DMS53 treated with DMSO at 0.1 percent for 48 hours (cell line): Measurements from ENCODE around the gene GALNT1.
A peak's percentile ranks its signal among the peaks of the same experiment; 100 is the strongest.

ENCODE experiments used
- DNase-seq: peaks from one replicate; lab custom pipeline; 2025; ENCODE audit not compliant: unreplicated experiment; lab: John Stamatoyannopoulos, UW

GALNT1 gene

DNA sequence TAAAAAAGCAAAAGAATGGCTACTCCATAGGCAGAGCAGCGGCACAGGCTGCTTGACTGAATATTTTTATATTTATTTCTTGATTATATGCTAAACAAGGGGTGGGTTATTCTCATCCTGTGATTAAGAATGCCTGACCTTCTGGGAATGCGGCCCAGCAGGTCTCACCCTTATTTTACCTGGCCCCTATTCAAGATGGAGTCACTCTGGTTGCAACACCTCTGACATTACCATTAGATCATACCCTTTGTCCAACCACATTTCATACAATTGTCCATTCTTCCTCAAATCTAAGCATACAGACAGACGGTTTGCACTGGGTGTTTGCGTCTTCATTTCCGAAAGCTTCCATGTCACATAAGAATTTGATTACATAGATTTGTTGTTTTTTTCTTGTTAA lies 168.2 kb downstream of the GALNT1 start:
- DNase-seq = no peak

DNA sequence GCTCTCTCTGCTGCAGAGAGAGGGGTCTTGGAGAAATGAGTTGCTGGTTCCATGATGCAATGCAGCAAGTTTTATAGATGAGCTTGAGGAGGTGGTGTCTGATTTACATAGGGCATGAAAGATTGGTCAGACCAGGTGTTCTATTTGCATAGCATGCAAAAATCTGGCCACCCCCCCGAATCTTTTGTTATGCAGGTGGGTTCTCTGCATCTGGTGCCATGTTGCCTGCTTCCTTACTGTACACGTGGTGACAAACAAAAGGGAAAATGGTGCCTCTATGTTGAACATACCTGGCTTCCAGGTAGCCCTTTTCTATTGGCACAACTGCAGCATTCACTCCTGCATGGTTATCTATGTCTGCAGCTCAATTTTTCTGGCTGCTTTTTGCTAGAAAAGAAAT lies 169.4 kb downstream of the GALNT1 start:
- DNase-seq = no peak

DNA sequence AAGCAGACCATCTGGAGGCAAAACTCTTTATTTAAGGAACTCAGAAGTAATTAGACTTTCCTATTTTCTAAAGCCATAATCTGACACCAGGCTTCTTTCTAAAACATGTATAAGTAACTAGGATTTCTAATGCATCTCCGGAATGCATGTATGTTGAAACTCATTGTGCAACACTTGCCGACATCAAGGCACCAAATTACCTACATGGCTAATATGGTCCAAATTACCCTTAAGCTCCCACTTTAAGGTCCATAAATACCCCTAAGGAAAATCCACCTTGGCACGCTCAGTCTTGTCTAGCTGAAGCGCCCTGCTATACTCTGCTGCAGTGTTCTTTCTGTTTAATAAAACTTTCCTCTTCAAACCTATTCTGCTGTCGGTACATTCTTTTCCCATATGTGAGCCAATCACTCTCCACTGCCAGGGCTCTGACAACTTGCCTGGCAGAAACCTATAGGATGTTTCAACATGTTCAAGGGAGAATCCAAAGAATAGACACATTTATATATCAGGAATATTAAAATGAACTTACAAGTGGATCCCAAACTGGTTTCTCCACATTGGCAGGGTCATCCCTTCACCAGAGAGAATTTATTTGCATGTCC lies 171.9 kb downstream of the GALNT1 start:
- no peak for DNase-seq

DNA sequence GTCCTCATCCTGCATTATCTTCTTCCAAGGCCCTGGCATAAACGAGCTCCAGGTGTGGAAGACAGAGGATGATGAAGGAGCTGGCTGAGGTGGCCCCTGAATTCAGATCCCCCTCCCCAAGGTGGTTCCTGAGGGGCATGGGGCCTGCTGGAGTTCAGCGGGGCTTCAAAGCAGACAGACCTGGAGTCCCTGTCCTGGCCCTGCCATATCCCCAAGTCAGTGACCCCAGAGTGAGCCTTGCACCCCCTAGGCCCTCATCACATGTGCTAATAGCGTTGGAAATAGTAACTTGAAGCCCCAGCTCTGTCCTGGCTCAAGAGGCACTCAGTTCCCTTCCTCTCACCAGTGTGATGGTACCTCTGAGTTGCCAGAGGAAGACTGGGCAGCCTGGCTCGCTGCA lies 172.9 kb downstream of the GALNT1 start:
- no peak for DNase-seq

DNA sequence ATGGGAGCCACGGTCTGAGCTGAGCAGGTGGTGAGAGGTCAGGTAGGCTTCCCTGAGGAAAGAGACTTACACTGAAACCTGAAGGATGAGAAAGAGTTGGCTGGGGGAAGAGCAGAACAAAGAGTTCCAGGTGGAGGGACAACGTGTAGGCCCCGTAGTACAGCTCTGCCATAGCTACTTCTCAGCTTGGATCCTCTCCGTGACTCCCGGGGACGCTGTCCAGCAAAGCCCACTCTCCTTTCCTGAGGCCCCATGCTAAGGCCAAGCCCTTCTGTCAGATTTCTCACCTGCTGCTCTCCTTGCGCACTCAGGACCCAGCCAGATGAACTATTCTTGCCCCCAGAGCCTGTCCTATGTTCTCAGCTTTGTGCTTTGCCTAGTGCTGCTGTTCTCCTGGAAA lies 173.8 kb downstream of the GALNT1 start:
- DNase-seq = no peak

- DNase-seq = peak; percentile 73
Observed at GRCh38 chr18:35756506-35757117, 175.1 kb downstream of the GALNT1 start.
